Breast epithelium (tissue), 4 donors: Measurements from ENCODE around the gene EIF2B5. TPM values are rescaled to one million over a fixed set of nuclear protein-coding genes. Genes with fewer than 3 reads are reported as not detected.
"Not testable (repeated sequence)": the region's sequence is repeated elsewhere in the genome, so short reads cannot be mapped to it uniquely, and the experiment has no call there.

Experiments used
- DNase-seq, 2 donors: peaks; one replicate each; pipeline ENCODE4 v3.0.0-alpha.2; 2019; ENCODE audit warnings: low spot score in 2 of 2
- H3K27ac ChIP-seq, 2 donors: fragments of 200-600 bp; sonication (generic) in 1 of 2; one replicate each; pipeline ENCODE4 v1.5.1; 2016 to 2019; ENCODE audit warnings: mild to moderate bottlenecking in 1 of 2
- H3K27me3 ChIP-seq, 2 donors: fragments of 200-600 bp; sonication (generic) in 1 of 2; one replicate each; pipeline versions ENCODE4 v1.5.1 to v1.6.0; 2017 to 2019; ENCODE audit warnings: control low read depth in 1 of 2, mild to moderate bottlenecking in 1 of 2
- H3K36me3 ChIP-seq: fragments of 200-600 bp; one replicate; pipeline ENCODE4 v1.5.1; 2019
- H3K4me1 ChIP-seq, 2 donors: fragments of 200-600 bp; sonication (generic); one replicate each; pipeline ENCODE4 v1.5.1; 2016 to 2019; ENCODE audit warnings: control low read depth in 1 of 2
- H3K4me3 ChIP-seq, 3 donors: fragments of 200-600 bp; sonication (generic); 1 replicate in 2 of 3; 2 replicates in 1 of 3; pipeline ENCODE4 v1.5.1; 2016 to 2019; ENCODE audit warnings: mild to moderate bottlenecking in 3 of 3, moderate library complexity in 2 of 3
- H3K9me3 ChIP-seq, 2 donors: fragments of 200-600 bp; sonication (generic) in 1 of 2; one replicate each; pipeline ENCODE4 v1.5.1; 2016 to 2019; ENCODE audit warnings: control low read depth in 1 of 2
- POLR2A ChIP-seq: fragments of 450-650 bp; IDR thresholded peaks from one replicate; pipeline ENCODE4 v1.6.1; 2016; ENCODE audit warnings: antibody characterized with exemption, mild to moderate bottlenecking, moderate library complexity
- POLR2AphosphoS5 ChIP-seq, 3 donors: sonication (generic); formaldehyde crosslinking; IDR thresholded peaks; one replicate each; pipeline ENCODE4 v1.6.1; 2017; ENCODE audit warnings: antibody characterized with exemption in 3 of 3
- intact Hi-C: fragments of 100-400 bp; cut with DNase I; formaldehyde crosslinking; loops from one replicate; pipeline ENCODE4 v1.15.1; 2023; ENCODE audit warnings: low total_unique reads
- total RNA-seq, 3 donors: library from RNA; depleted of rRNA; stranded (reverse); fragments of >200 nt; gene quantifications; one replicate each; pipeline ENCODE4 v1.1.0, GENCODE V29; 2016
- TF ChIP-seq, protein P1 (sequence below), 3 donors: fragments of 450-650 bp; IDR thresholded peaks; one replicate each; pipeline ENCODE4 v1.5.1; 2016 to 2017; ENCODE audit warnings: antibody characterized with exemption in 3 of 3, mild to moderate bottlenecking in 3 of 3, moderate library complexity in 3 of 3

The EIF2B5 gene
- total RNA-seq, 3 donors from 2014 or later = 37.3 to 62.3 (median 50.1) TPM

DNA sequence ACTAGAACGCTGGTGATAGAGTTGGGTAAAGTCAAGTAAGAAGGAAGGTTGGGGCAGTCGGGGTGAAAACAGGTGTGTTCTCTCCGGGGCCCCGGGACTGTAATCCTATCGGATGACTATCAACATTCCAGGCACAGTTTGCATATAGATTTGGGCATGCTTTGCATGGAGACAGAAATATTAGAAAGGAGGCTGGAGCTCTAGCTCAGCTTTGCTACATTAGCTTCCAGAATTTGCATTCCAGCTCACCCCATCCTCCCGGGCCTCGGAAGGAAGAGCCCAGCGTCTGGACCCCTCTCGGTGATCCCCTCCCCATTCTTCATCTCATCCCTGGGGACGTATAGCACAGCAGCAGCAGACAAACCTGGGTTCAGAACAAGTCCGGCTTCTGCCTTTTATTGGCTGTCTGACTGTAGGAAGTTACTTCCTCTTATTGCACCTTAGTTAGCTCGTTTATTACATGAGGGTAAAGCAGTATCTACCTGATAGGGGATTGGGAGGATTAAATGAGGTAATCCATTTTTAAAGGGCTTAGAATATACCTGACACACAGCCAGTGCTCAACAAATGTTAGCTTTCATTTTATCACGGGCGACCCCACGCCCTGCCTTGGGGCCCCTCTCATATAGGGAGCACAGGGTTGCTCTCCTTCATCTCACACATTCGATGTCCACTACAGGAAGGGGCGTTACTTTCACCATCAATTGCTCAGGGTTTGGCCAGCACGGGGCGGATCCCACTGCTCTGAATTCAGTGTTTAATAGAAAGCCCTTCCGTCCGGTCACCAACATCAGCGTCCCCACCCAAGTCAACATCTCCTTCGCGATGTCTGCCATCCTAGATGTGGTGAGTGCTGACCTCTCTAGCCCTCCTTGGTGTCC is 35.1 kb upstream of the EIF2B5 start:
- no peaks in the 10 kb centered on the region for H3K27me3 ChIP-seq
- TF ChIP-seq, protein P1, sequence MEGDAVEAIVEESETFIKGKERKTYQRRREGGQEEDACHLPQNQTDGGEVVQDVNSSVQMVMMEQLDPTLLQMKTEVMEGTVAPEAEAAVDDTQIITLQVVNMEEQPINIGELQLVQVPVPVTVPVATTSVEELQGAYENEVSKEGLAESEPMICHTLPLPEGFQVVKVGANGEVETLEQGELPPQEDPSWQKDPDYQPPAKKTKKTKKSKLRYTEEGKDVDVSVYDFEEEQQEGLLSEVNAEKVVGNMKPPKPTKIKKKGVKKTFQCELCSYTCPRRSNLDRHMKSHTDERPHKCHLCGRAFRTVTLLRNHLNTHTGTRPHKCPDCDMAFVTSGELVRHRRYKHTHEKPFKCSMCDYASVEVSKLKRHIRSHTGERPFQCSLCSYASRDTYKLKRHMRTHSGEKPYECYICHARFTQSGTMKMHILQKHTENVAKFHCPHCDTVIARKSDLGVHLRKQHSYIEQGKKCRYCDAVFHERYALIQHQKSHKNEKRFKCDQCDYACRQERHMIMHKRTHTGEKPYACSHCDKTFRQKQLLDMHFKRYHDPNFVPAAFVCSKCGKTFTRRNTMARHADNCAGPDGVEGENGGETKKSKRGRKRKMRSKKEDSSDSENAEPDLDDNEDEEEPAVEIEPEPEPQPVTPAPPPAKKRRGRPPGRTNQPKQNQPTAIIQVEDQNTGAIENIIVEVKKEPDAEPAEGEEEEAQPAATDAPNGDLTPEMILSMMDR (IDR thresholded peaks at IDR 0.05) = no peak
- TF ChIP-seq POLR2A = no peak
- TF ChIP-seq POLR2AphosphoS5 (IDR thresholded peaks at IDR 0.05) = no peak
- no peaks in the 10 kb centered on the region for H3K4me1 ChIP-seq
- DNase-seq = no peak
- H3K4me3 ChIP-seq = no peak overlapping the region
- intact Hi-C loops = no loop called here
- H3K36me3 ChIP-seq = no peaks in the 10 kb centered on the region
- H3K9me3 ChIP-seq = no peaks in the 10 kb centered on the region
- no peak overlapping the region for H3K27ac ChIP-seq

DNA sequence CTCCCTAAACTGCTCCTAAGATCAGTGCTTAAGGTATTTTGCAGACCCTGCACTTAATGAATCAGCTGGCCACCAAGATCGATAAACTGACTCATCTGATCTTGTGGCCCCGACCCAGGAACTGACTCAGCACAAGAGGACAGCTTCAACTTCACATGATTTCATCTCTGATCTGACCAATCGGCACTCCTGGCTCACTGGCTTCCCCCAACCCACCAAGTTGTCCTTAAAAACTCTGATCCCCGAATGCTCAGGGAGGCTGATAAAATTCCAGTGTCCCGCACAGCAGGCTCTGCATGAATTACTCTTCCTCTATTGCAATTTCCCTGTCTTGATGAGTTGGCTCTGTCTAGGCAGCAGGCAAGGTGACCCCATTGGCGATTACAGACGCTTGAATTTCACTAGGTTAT is 24.8 kb upstream of the EIF2B5 start:
- no peaks in the 10 kb centered on the region for H3K36me3 ChIP-seq
- H3K27ac ChIP-seq = no peak overlapping the region
- TF ChIP-seq, protein P1 (IDR thresholded peaks at IDR 0.05) = no peak
- no peak for TF ChIP-seq POLR2A
- TF ChIP-seq POLR2AphosphoS5 (IDR thresholded peaks at IDR 0.05) = no peak
- intact Hi-C loops = no loop called here
- H3K27me3 ChIP-seq = no peaks in the 10 kb centered on the region
- H3K9me3 ChIP-seq = no peaks in the 10 kb centered on the region
- H3K4me1 ChIP-seq = no peaks in the 10 kb centered on the region
- DNase-seq = no peak
- no peak overlapping the region for H3K4me3 ChIP-seq

DNA sequence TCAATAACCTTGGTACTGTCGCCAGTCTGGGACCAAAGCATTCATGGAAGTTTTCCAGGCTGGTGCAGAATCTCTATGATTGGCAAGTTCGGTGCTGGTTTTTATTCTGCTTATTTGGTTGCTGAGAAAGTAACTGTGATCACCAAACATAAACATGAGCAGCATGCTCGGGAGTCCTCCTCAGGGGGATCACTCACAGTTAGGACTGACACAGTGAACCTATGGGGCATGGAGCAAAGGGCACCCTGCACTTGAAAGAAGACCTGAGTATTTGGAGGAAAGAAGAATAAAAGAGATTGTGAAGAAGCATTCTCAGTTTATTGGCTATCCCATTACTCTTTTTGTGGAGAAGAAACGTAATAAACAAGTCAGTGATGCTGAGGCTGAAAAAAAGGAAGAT is 19.1 kb upstream of the EIF2B5 start:
- H3K4me1 ChIP-seq = no peaks in the 10 kb centered on the region
- no peaks in the 10 kb centered on the region for H3K9me3 ChIP-seq
- TF ChIP-seq POLR2AphosphoS5 (IDR thresholded peaks at IDR 0.05) = no peak
- TF ChIP-seq POLR2A = no peak
- TF ChIP-seq, protein P1 (IDR thresholded peaks at IDR 0.05) = no peak
- no peak for DNase-seq
- no peaks in the 10 kb centered on the region for H3K27me3 ChIP-seq
- no peak overlapping the region for H3K27ac ChIP-seq
- H3K36me3 ChIP-seq = no peaks in the 10 kb centered on the region
- intact Hi-C loops = no loop called here
- H3K4me3 ChIP-seq = no peak overlapping the region

DNA sequence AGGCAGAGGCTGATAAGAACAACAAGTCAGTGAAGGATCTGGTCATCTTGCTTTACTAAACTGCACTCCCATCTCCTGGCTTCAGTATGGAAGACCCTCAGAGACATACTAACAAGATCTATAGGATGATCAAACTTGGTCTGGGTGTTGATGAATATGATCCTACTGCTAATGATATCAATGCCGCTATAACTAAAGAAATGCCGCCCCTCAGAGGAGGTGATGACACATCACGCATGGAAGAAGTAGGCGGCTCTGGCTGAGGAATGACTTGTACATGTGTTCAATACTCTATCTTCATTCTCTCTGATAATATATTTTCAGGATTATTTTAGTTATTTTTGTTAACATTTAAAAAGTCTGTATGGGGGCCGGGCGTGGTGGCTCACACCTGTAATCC is 17.5 kb upstream of the EIF2B5 start:
- intact Hi-C loops = no loop called here
- Histone ChIP-seq H3K27me3 (no peaks in the 10 kb centered on the region), H3K4me3 (no peak overlapping the region), H3K36me3 (no peaks in the 10 kb centered on the region), H3K4me1 (no peaks in the 10 kb centered on the region), H3K9me3 (no peaks in the 10 kb centered on the region), H3K27ac (no peak overlapping the region)
- DNase-seq = no peak
- TF ChIP-seq, protein P1 (IDR thresholded peaks at IDR 0.05) = no peak
- no peak for TF ChIP-seq POLR2A
- no peak for TF ChIP-seq POLR2AphosphoS5 (IDR thresholded peaks at IDR 0.05)

DNA sequence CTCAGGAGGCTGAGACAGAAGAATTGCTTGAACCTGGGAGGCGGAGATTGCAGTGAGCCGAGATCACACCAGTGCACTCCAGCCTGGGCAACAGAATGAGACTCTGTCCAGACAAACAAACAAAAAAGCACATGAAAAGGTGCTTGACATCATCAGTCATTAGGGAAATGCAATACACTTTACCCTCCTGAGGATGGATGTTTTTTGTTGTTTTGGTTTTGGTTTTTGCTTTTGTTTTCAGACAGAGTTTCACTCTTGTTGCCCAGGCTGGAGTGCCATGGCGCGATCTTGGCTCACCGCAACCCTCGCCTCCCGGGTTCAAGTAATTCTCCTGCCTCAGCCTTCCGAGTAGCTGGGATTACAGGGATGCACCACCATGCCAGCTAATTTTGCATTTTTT is 14.1 kb upstream of the EIF2B5 start:
- DNase-seq, H3K27me3 ChIP-seq, H3K27ac ChIP-seq, H3K9me3 ChIP-seq, intact Hi-C loops, H3K36me3 ChIP-seq, H3K4me3 ChIP-seq, H3K4me1 ChIP-seq: not testable (repeated sequence)
